Measurements from ENCODE around the gene LINC01488.

Gene LINC01488

GRCh38 chr11:69486056-69486772, 4.8 kb downstream of the LINC01488 start:
- no peaks in the 10 kb centered on the region for H3K36me3 ChIP-seq (ENCODE audit: insufficient read depth, low read depth, low read length)
- H3K4me3 ChIP-seq (ENCODE audit: low read length) = no peak overlapping the region
- peaks cover 15% of the 10 kb centered on the region for H3K4me1 ChIP-seq (ENCODE audit: insufficient read depth, low read length)
- no peak overlapping the region for H3K27ac ChIP-seq (ENCODE audit: low read length)
- H3K9ac ChIP-seq (ENCODE audit: low read depth, low read length) = no peak overlapping the region
- H3K9me3 ChIP-seq (ENCODE audit: insufficient read depth, low read depth, low read length) = no peaks in the 10 kb centered on the region
- H3K27me3 ChIP-seq (ENCODE audit: insufficient read depth, low read length) = peaks cover 6% of the 10 kb centered on the region; the same call in 1 of the 2 replicates

- Histone ChIP-seq H3K4me3 (ENCODE audit: low read length) (no peak overlapping the region), H3K27me3 (ENCODE audit: insufficient read depth, low read length) (peaks cover 6% of the 10 kb centered on the region; the same call in 1 of the 2 replicates), H3K9ac (ENCODE audit: low read depth, low read length) (no peak overlapping the region), H3K9me3 (ENCODE audit: insufficient read depth, low read depth, low read length) (no peaks in the 10 kb centered on the region), H3K4me1 (ENCODE audit: insufficient read depth, low read length) (peaks cover 15% of the 10 kb centered on the region), H3K27ac (ENCODE audit: low read length) (no peak overlapping the region), H3K36me3 (ENCODE audit: insufficient read depth, low read depth, low read length) (no peaks in the 10 kb centered on the region)
Observed at GRCh38 chr11:69486773-69487291, 5.4 kb downstream of the LINC01488 start.

DNA sequence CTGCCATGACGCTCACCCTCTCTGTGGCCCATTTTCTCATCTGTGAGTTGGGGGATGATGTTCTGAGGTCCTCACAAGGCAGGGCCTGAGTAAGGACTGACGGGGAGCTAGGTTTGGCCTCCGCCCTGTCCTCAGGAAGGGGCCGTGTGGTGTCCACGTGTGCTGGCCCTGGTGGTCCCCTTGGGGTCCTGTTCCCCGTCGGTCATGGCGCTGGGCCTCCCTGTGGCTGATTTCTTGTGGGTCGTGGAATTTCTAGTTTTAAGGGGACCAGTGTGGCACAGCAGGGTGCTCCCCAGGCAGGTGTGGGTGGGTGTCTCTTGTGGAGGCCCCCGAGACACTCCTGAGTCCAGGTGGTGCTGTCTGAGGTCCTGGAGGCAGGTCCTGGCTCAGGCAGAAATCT, 5.9 kb downstream of the LINC01488 start:
- no peak overlapping the region for H3K27ac ChIP-seq (ENCODE audit: low read length)
- H3K36me3 ChIP-seq (ENCODE audit: insufficient read depth, low read depth, low read length) = no peaks in the 10 kb centered on the region
- H3K27me3 ChIP-seq (ENCODE audit: insufficient read depth, low read length) = peaks cover 6% of the 10 kb centered on the region; the same call in 1 of the 2 replicates
- no peak overlapping the region for H3K4me3 ChIP-seq (ENCODE audit: low read length)
- no peak overlapping the region for H3K9ac ChIP-seq (ENCODE audit: low read depth, low read length)
- no peaks in the 10 kb centered on the region for H3K9me3 ChIP-seq (ENCODE audit: insufficient read depth, low read depth, low read length)
- H3K4me1 ChIP-seq (ENCODE audit: insufficient read depth, low read length) = peaks cover 15% of the 10 kb centered on the region

DNA sequence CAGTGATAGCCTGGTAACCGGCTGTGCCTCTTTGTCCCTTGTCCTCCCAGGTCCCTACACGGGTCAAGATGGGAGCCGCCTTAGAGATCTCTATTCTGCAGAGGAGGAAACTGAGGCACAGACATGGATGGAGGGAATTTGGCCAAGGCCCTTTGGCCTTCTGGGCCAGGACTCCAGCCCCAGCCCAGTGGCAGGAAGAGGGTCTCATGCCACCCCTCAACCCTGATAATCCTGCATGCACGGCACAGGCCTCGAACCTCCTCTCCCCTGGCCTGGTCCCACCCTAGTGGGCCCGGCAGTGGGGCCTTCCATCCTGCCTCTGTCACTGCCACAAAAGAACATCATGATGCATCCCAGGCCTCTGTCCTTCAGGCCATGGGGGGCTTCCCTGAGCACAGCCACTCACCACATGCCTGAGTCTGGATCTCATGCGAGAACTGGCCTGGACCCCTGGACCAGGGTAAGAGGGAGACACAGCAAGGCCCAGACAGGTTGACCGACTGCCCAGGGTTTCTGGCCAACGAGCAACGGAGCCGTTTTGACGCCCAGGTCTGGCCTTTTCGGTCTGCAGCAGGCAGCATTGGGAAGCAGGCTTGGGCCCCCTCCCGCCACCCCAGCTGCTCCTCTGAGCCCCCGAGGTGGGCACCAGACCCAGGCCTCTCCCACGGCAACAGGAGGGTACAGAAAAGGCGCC, 6.5 kb downstream of the LINC01488 start:
- peaks cover 15% of the 10 kb centered on the region for H3K4me1 ChIP-seq (ENCODE audit: insufficient read depth, low read length)
- no peak overlapping the region for H3K9ac ChIP-seq (ENCODE audit: low read depth, low read length)
- H3K27ac ChIP-seq (ENCODE audit: low read length) = no peak overlapping the region
- H3K4me3 ChIP-seq (ENCODE audit: low read length) = no peak overlapping the region
- no peaks in the 10 kb centered on the region for H3K9me3 ChIP-seq (ENCODE audit: insufficient read depth, low read depth, low read length)
- H3K36me3 ChIP-seq (ENCODE audit: insufficient read depth, low read depth, low read length) = no peaks in the 10 kb centered on the region
- H3K27me3 ChIP-seq (ENCODE audit: insufficient read depth, low read length) = peaks cover 6% of the 10 kb centered on the region; the same call in 1 of the 2 replicates

GRCh38 chr11:69488543-69488940, 7.1 kb downstream of the LINC01488 start:
- Histone ChIP-seq H3K36me3 (ENCODE audit: insufficient read depth, low read depth, low read length) (no peaks in the 10 kb centered on the region), H3K9me3 (ENCODE audit: insufficient read depth, low read depth, low read length) (no peaks in the 10 kb centered on the region), H3K4me3 (ENCODE audit: low read length) (no peak overlapping the region), H3K27ac (ENCODE audit: low read length) (no peak overlapping the region), H3K27me3 (ENCODE audit: insufficient read depth, low read length) (peaks cover 6% of the 10 kb centered on the region; the same call in 1 of the 2 replicates), H3K4me1 (ENCODE audit: insufficient read depth, low read length) (peaks cover 11% of the 10 kb centered on the region), H3K9ac (ENCODE audit: low read depth, low read length) (no peak overlapping the region)

- H3K27ac ChIP-seq (ENCODE audit: low read length) = no peak overlapping the region
- peaks cover 5% of the 10 kb centered on the region for H3K4me1 ChIP-seq (ENCODE audit: insufficient read depth, low read length)
- H3K9me3 ChIP-seq (ENCODE audit: insufficient read depth, low read depth, low read length) = no peaks in the 10 kb centered on the region
- 0 out of 2 replicates have a peak, but pooled peaks cover 2% of the 10 kb centered on the region for H3K27me3 ChIP-seq (ENCODE audit: insufficient read depth, low read length)
- no peak overlapping the region for H3K9ac ChIP-seq (ENCODE audit: low read depth, low read length)
- no peaks in the 10 kb centered on the region for H3K36me3 ChIP-seq (ENCODE audit: insufficient read depth, low read depth, low read length)
- no peak overlapping the region for H3K4me3 ChIP-seq (ENCODE audit: low read length)
Observed at GRCh38 chr11:69489031-69489745, 7.7 kb downstream of the LINC01488 start.

- no peaks in the 10 kb centered on the region for H3K36me3 ChIP-seq (ENCODE audit: insufficient read depth, low read depth, low read length)
- no peaks in the 10 kb centered on the region for H3K27me3 ChIP-seq (ENCODE audit: insufficient read depth, low read length)
- no peaks in the 10 kb centered on the region for H3K9me3 ChIP-seq (ENCODE audit: insufficient read depth, low read depth, low read length)
- H3K4me1 ChIP-seq (ENCODE audit: insufficient read depth, low read length) = no peaks in the 10 kb centered on the region
- H3K4me3 ChIP-seq (ENCODE audit: low read length) = no peak overlapping the region
- H3K27ac ChIP-seq (ENCODE audit: low read length) = no peak overlapping the region
- no peak overlapping the region for H3K9ac ChIP-seq (ENCODE audit: low read depth, low read length)
Observed at GRCh38 chr11:69489746-69490365, 8.4 kb downstream of the LINC01488 start.

- Histone ChIP-seq H3K4me1 (ENCODE audit: insufficient read depth, low read length) (no peaks in the 10 kb centered on the region), H3K9me3 (ENCODE audit: insufficient read depth, low read depth, low read length) (no peaks in the 10 kb centered on the region), H3K36me3 (ENCODE audit: insufficient read depth, low read depth, low read length) (no peaks in the 10 kb centered on the region), H3K27ac (ENCODE audit: low read length) (no peak overlapping the region), H3K27me3 (ENCODE audit: insufficient read depth, low read length) (no peaks in the 10 kb centered on the region), H3K9ac (ENCODE audit: low read depth, low read length) (no peak overlapping the region), H3K4me3 (ENCODE audit: low read length) (no peak overlapping the region)
Observed at GRCh38 chr11:69490516-69490915, 9.1 kb downstream of the LINC01488 start.

GRCh38 chr11:69491071-69492031, 9.9 kb downstream of the LINC01488 start:
- Histone ChIP-seq H3K27me3 (ENCODE audit: insufficient read depth, low read length) (no peaks in the 10 kb centered on the region), H3K27ac (ENCODE audit: low read length) (no peak overlapping the region), H3K4me1 (ENCODE audit: insufficient read depth, low read length) (no peaks in the 10 kb centered on the region), H3K9ac (ENCODE audit: low read depth, low read length) (no peak overlapping the region), H3K4me3 (ENCODE audit: low read length) (no peak overlapping the region), H3K36me3 (ENCODE audit: insufficient read depth, low read depth, low read length) (no peaks in the 10 kb centered on the region), H3K9me3 (ENCODE audit: insufficient read depth, low read depth, low read length) (no peaks in the 10 kb centered on the region)

DNA sequence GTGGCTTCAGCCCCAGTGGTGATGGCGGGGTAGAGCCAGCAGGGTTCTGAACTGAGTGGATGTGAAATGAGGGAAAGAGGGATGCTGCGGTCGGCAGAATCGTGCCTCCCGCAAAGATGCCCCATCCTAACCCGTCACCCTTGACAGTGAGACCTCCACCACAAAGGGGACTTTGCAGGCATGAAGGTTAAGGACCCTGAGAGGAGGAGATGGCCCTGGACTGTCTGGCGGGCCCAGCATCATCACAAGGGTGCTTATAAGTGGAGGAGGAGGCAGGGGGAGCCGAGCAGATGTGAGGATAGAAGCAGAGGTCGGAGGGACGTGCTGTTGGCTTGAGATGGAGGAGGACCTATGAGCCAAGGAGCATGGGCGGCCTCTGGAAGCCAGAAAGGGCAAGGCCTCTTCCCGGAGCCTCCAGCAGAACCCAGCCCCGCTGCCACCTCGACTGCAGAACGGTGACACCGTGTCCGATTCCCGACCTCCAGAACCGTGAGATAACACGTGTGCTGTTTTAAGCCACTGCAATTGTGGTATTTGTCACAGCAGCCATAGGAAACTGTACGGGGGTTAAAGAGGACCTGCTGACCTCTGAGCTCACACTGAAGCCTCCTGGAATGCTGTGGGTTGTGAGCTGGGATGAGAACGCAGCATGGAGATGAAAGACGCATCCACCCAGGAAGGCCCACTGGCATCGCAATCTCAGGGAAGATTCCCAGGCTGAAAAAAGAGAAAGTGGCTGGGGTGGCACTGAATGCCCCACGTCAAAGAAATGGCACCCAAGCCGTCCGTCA, 10.9 kb downstream of the LINC01488 start:
- no peak overlapping the region for H3K27ac ChIP-seq (ENCODE audit: low read length)
- H3K36me3 ChIP-seq (ENCODE audit: insufficient read depth, low read depth, low read length) = no peaks in the 10 kb centered on the region
- no peaks in the 10 kb centered on the region for H3K4me1 ChIP-seq (ENCODE audit: insufficient read depth, low read length)
- no peaks in the 10 kb centered on the region for H3K27me3 ChIP-seq (ENCODE audit: insufficient read depth, low read length)
- no peak overlapping the region for H3K9ac ChIP-seq (ENCODE audit: low read depth, low read length)
- no peak overlapping the region for H3K4me3 ChIP-seq (ENCODE audit: low read length)
- no peaks in the 10 kb centered on the region for H3K9me3 ChIP-seq (ENCODE audit: insufficient read depth, low read depth, low read length)
